ENCODE results near the gene PLEKHA6.

Gene PLEKHA6

DNA sequence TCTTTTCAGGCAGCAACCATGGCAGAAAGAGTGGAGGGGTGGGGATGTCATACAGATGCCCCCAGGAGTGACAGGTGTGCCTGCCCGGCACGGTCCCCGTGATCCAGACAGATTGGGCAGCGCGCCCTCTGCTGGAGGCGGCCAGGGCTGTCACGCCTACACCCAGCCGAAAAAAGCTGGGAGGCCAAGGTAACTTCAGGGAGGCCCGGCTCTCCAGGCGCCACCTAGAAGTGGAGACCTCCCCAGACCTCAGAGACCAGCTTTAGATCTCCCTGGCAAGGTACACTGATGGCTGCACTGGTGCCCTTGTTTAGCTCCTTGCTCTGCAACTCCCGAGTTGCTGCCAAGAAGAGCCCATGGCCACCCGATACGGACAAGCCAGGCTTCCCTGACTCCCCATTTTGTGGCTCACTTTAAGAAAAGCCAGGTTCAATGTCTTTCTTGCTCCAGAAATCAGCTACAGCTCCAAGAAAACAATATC is 152.6 kb downstream of the PLEKHA6 start:
- peak; percentile 54 to 82 (median 72) for DNase-seq

DNA sequence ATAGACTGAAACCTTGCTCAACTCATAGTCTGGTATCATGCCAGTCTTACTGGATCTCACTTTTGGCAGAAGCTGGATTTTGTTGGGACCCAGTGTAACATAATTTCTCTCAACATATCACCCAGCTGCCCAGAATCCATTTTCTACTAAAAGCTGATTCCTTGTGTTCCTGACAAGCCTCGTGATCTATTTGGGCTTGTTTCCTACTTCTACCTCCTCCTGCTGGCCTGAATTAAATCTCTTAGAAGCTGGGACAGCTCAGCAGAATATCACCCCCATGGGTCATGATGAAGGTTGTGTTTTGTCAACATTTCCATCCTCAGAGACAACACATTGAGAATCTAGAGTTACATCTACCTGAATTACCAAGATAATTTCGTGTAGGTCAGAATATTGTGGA is 153.6 kb downstream of the PLEKHA6 start:
- peak in 2 of 4 experiments; percentile 12 to 21 for DNase-seq

- DNase-seq, result no peak
Observed at GRCh38 chr1:204205486-204205885, 154.2 kb downstream of the PLEKHA6 start.

GRCh38 chr1:204204944-204205343 is 154.8 kb downstream of the PLEKHA6 start:
- no peak for DNase-seq

DNA sequence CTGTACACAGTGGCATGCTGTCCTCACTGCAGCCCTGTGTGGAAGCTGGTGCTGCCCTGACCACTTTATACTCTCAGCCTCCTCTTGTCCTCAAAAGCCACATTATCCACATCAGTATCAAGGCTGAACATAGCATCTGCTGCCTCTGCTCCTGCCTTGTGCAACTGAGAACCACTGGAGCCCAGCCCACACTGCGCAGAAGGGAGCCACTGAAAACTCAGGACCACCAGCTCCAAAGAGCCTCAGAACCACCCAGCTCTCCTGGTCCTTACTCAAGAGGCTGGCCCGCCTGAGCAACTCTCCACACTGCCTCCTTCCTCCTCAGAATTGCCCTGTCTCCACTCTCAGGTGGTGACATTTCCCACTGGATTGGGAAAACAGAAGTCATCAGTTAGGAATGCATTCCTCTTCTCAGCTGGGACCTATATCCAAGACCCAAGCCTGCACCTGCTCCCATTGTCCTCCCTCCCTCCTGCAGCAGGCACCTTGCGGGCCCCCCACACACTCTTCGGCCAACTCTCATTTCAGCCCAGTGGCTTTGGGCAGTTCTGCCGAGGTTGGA is 156.4 kb downstream of the PLEKHA6 start:
- DNase-seq, result no peak

DNA sequence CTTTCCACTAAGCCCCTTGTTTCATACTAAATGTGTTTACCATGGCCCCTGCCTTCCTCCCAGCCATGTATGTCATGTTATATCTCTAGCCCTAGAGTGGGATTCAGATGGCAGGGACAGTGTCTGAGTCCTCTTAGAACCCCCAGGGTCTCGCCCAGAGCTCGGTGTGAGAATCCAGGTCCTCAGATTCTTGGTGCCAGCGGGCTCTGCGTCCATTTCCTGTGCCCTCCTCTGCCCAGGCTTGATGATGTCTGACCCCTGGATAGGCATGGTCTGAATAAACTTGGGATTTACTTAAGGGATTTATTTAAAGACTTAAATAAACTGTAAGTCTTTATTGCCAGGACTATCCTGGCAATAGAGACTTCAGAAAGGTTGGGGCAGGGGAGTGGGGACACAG is 157.2 kb downstream of the PLEKHA6 start:
- DNase-seq, result no peak

DNA sequence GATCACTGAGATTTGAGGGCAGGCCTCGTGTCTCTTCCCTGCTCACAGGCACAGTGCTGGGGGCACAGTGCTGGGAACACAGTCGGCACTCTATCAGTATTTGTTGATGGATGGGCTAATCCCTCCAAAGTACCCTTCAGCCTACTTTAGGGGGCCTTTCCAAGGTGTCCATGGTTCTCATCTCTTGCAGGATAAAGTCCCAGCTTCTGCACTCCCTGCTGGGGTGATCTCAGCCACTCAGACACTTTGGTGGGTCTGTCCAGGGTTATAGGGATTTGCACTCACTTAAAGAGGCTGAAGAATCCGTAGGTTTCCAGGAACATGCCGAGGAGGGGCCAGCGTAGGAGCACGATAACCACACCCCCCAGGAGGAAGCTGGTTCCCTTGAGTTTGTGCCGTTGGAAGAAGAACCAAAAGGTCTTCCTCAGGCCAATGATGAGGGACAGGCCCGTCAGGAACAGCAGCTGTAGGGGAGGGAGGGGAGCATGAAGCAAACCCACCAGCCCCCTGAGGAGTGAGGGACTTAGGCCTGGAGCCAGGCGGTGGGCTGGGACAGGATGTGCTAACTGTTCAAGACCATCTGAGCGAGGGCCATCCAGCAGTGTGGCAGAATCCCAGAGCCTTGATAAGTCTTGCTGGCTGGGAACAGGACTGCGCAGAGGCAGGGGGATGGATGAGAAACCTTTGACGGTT is 158.2 kb downstream of the PLEKHA6 start:
- no peak for DNase-seq

GRCh38 chr1:204199579-204199978 is 160.2 kb downstream of the PLEKHA6 start:
- no peak for DNase-seq

DNA sequence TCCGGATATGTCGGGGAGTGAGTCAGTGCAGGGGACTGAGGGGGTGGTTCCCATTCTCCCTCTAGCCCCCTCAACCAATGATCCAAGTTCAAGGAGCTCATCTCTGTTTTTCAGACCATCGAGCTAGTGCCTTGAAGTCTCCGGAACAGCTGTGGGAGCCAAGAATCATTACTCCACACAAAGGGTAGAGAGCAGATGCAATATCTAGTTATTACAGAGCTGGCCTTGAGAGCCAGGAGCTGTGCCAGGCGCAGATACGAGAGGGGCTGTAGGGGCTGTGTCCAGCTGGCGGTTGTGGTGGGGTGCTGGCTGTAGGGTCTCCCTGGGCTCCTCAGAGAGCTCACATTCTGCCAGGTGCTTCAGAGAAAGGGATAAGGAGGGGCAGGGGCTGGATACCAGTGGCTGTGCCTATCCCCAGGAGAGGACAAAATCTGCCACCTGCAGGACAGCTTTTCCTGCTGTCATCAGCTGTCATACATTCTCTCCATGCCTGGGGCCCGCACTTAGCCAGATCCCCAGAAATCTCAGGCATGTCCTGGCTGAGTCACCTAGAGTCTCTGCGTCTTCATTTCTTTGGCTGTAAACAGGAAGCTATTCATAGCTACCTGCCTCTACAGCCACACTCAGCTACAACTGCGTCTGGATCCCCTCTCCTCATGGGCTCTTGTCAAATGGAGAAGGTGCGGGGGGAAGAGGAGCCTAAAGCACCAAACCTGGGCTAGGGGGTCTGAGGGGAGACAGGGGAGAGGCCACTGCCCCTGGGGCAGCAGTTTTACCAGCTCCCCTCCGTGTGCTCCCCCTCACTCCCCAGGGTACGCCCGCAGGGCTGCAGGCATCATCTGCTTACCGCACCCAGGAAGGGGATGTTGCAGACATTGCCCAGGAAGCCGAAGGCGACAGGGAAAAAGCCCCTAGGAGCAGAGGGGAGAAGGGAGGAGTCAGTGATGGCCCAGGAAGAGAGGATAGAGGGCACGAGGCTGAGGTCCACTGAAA is 161.1 kb downstream of the PLEKHA6 start:
- no peak for DNase-seq

DNA sequence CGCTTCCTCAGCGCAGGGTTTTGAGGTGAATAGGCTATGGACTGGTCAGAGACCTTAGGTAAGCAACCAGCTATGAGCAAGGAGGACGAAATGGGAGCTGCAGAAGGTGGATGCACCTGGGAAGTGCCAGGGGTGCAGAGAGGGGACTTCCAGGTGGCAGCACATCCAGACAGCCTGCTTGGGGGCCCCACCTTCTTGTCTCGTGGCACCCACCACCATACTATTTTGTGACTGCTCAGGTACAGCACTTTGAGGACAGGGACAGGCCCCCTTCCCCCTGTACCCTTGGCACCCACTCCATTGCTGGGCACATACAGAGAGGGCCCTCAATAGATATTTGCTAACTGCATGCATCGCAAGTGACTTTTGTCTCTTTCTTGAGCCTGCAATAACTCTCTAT is 162.7 kb downstream of the PLEKHA6 start:
- no peak for DNase-seq

DNA sequence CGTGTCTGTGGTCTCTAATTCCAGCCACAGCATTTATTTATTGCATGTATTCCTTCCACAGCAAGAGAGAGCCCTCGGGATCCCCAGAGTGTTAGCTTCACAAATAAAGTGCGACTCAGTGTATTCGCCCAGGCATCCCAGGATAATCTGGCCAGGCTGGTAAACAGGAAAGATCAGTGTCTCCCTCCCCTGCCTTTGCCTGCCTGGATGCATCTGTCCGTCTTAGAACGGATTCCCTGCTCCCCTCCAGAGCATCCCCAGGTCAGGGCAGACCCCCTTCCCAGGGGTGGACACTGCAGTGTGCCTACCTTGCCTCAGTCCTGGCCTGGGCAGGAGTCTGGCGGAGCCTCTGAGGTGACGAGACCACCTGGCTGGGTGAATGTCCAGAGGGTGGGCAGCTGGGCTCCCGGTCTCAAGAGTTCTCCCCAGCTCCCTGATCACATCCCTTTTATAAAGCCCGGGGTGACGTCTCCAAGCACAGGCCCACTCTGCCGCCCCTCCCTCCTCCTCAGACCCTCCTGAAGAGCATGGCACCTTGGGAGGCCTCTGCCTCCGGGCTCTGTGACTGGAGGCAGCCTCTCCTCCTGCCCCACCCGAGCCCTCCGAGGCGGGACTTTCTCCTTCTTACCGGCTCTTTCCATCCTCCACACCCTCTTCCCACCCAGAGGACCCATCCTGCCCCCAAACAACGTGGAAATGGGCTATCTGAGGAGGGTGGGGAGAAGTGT is 163.5 kb downstream of the PLEKHA6 start, which contains the start of gene KISS1:
TSS of gene KISS1 (minus strand) at position 424 of the 728 bp plus-strand sequence. CDS start 3,615 bp downstream, outside the sequence.
- DNase-seq, result no peak

DNA sequence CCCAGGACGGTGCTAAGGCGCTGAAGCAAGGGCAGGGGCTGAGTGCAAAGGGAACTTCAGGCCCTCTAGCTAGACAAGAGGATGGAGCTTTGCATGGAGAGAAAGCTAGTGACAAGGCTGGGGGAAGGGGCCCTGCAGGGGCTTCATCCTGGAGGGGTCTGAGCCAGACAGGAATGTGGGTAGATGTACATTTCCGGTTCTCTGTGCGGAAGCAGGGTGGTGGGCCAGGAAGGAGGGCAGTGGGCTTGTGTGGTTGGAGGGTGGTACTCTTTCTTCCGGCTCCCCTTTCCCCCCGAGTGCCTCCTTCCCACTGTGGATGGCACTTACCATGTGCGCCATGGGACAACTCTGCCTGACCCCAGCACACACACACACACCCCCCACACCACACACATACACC is 165.0 kb downstream of the PLEKHA6 start:
- no peak for DNase-seq

DNA sequence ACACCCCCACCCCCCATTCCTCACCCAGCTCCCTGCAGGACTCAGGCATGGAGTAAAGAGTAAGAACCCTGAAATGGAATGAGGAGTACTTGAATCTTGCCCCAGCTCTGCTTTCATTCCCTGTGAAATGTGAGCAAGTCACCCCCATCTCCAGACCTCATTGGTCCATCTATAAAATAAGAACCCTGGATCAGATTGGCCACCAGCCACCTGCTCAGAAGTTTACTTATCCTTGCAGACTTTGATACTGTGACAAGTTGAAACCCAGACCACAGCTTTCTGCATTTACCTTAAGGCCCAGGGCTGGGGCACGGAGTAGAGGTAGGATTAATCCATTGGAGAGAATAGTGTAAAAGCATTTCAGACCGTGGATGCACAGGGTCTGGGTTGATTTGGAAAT is 165.6 kb downstream of the PLEKHA6 start:
- DNase-seq, result no peak

DNA sequence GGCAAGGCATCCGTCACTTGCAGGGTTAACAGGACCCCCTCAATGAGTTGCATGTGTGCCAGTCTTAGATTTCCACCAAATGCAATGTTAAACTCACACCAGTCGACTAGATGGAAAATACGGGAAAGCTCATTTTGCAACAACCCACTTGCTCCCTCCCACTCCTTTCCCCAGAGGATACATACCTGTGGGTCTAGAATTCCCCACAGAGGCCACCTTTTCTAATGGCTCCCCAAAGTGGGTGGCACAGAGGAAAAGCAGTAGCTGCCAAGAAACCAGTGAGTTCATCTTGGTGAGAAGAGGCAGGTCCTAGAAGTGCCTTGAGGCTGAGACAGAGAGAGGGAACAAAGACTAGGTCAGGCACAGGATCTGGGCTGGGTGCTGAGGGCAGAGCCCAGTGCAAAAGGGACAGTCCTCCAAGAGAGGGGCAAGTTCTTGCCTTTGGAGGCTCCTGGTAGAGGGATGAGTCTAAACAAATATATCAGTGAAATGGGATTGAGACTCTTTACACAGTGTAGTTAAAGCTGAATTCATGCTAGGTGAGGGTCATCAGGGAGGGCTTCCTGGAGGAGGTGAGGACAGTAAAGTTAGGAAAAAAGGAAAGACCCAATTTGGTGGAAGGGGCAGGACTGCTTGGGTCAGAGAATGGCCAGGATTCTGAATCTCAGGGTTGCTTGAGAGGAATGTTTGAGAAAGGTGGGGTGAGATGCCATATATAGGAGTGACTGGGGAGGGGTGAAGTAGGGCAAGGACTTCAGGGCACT is 167.0 kb downstream of the PLEKHA6 start:
- no peak for DNase-seq

DNA sequence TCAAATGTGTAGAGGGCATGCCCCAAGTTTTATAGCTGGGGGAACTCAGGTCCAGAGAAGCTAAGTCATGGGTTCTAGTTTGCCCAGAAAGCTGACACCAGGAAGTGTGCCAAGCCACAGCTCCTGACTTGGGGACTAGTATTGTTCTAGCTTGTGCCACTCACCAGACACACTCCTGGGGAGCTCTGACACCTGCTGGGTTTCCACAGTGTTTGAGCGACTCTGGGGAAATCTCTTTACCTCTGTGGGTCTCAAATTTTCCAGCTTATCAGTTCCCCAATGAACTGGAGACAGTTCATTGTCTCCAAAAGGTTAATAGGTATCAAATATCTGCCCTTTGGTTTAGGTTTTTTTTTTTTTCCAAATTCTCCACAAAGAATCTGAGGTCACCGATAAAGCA is 167.7 kb downstream of the PLEKHA6 start:
- no peak for DNase-seq

DNA sequence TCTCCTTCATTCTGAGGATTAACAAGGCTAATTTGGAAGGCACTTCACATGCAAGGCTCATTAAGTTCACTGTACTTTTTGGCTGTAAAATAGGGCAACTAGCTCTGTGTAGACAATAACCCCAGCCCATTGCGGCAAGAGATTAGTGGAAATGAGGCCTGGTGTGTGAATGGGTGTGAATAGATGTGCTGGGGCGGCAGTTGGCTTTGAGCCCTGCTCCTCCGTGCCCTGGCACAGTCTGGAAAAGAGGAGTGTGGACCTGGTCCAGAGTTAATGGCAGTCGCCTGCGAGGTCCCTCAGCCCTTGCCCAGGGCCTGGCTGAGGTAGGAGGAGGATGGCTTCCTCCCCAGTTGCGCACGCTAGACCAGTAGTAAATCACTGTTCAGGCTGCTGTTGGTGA is 168.3 kb downstream of the PLEKHA6 start:
- no peak for DNase-seq

DNA sequence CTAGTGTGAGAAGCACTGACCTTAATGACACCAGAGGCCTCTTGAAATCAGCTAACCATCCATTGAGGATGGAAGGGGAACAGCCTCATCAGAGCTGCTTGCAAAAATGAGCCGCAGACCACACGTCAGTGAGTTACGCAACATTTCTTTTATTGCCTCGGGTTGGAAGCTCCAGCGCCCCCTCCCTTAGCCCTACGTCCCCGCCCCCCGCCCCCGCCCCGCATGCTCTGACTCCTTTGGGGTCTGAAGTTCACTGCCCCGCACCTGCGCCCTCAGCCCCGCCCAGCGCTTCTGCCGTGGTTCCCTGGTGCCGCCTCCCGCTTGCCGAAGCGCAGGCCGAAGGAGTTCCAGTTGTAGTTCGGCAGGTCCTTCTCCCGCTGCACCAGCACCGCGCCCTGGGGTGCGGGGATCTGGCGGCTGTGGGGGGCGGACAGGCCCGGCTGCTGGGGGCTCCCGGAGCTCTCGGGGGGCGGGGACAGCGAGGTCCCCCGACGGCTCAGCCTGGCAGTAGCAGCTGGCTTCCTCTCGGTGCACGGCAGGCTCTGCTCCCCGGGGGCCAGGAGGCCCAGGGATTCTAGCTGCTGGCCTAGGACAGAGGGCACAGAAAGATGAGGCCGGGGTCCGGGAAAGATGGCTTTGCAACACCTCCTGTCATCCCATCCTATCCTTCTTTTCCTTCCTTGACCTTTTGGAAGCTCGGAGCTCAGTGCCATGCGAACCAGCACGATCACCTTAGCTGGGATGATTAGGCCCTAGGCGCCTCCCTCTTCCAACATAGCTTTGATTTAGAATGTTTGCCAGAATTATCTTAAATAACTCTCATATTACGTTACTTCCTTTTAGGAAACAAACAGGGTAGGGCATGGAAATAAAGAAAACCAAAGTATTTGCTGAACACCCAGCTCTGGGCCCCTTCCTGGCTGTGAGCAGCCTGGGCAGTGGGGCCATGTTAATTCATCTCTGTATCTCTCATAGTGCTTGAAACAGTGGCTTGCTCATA is 169.2 kb downstream of the PLEKHA6 start:
- DNase-seq, result peak; percentile 61 to 85 (median 74)

GRCh38 chr1:204188959-204189639 is 170.6 kb downstream of the PLEKHA6 start:
- DNase-seq, result no peak

GRCh38 chr1:204186597-204186996 is 173.1 kb downstream of the PLEKHA6 start:
- no peak for DNase-seq

- DNase-seq, result no peak
Observed at GRCh38 chr1:204181116-204181515, 178.6 kb downstream of the PLEKHA6 start.

Measured in suppressor macrophage (primary cell).